OCI-LY3 (cell line): ENCODE measurements around the gene CHST15.

Source experiments
- CTCF ChIP-seq: fragments of 200-600, 300-600 bp; sonication (generic); IDR thresholded peaks from 2 replicates; pipeline ENCODE4 v1.5.1; 2014; ENCODE audit warnings: antibody characterized with exemption, low read length, low read depth
- EZH2phosphoT487 ChIP-seq: fragments of 200-600 bp; shearing (Covaris generic); IDR thresholded peaks from 2 replicates; pipeline ENCODE4 v1.6.1; 2018; ENCODE audit warnings: antibody characterized with exemption, mixed run types, low read depth

GRCh38 chr10:124066126-124066700 is 27.2 kb downstream of the CHST15 start:
- TF ChIP-seq CTCF = no peak
- no peak for TF ChIP-seq EZH2phosphoT487
